ENCODE results near the gene INTS1. TPM values are rescaled to one million over a fixed set of nuclear protein-coding genes. Genes with fewer than 3 reads are reported as not detected.

The INTS1 gene
- total RNA-seq, 1 experiment from 2014 or later: 43.1 TPM

- DNase-seq (ENCODE audit: extremely low read depth, low read depth): no peak
Measured at GRCh38 chr7:1468203-1468602, 36.0 kb downstream of the INTS1 start.

- DNase-seq (ENCODE audit: extremely low read depth, low read depth): no peak
Measured at GRCh38 chr7:1466524-1467271, 37.5 kb downstream of the INTS1 start.

- no peak for DNase-seq (ENCODE audit: extremely low read depth, low read depth)
Measured at GRCh38 chr7:1464694-1465093, 39.5 kb downstream of the INTS1 start.

- DNase-seq (ENCODE audit: extremely low read depth, low read depth): no peak
Measured at GRCh38 chr7:1463676-1464223, 40.4 kb downstream of the INTS1 start.

- DNase-seq (ENCODE audit: extremely low read depth, low read depth): no peak
Measured at GRCh38 chr7:1461646-1462375, 42.4 kb downstream of the INTS1 start.

- DNase-seq (ENCODE audit: extremely low read depth, low read depth): no peak
Measured at GRCh38 chr7:1460821-1461645, 43.2 kb downstream of the INTS1 start.

GRCh38 chr7:1459920-1460820 is 44.0 kb downstream of the INTS1 start:
- DNase-seq (ENCODE audit: extremely low read depth, low read depth): no peak

- peak; percentile 99 for DNase-seq (ENCODE audit: extremely low read depth, low read depth)
Measured at GRCh38 chr7:1459512-1459892, 44.7 kb downstream of the INTS1 start.

GRCh38 chr7:1458683-1459511 is 45.3 kb downstream of the INTS1 start, which contains the start of gene MICALL2:
Gene MICALL2, minus strand, starts transcription at chr7:1459470. Its CDS starts 144 bp downstream, at chr7:1459326.
- peak; percentile 81 for DNase-seq (ENCODE audit: extremely low read depth, low read depth)

- no peak for DNase-seq (ENCODE audit: extremely low read depth, low read depth)
Measured at GRCh38 chr7:1457949-1458682, 46.1 kb downstream of the INTS1 start.

GRCh38 chr7:1457059-1457948 is 46.9 kb downstream of the INTS1 start:
- DNase-seq (ENCODE audit: extremely low read depth, low read depth): no peak

- no peak for DNase-seq (ENCODE audit: extremely low read depth, low read depth)
Measured at GRCh38 chr7:1455955-1456354, 48.2 kb downstream of the INTS1 start.

- no peak for DNase-seq (ENCODE audit: extremely low read depth, low read depth)
Measured at GRCh38 chr7:1455241-1455939, 48.8 kb downstream of the INTS1 start.

- no peak for DNase-seq (ENCODE audit: extremely low read depth, low read depth)
Measured at GRCh38 chr7:1454542-1454941, 49.6 kb downstream of the INTS1 start.

- DNase-seq (ENCODE audit: extremely low read depth, low read depth): no peak
Measured at GRCh38 chr7:1452205-1452604, 52.0 kb downstream of the INTS1 start.

- no peak for DNase-seq (ENCODE audit: extremely low read depth, low read depth)
Measured at GRCh38 chr7:1450987-1451386, 53.2 kb downstream of the INTS1 start.

- no peak for DNase-seq (ENCODE audit: extremely low read depth, low read depth)
Measured at GRCh38 chr7:1450431-1450830, 53.8 kb downstream of the INTS1 start.

All from NCI-H460 (cell line).